Putamen (tissue), 1 donor: Measurements from ENCODE around the gene F2RL2.
A peak's percentile ranks its signal among the peaks of the same experiment; 100 is the strongest.
"Not testable (repeated sequence)": the region's sequence is repeated elsewhere in the genome, so short reads cannot be mapped to it uniquely, and the experiment has no call there.

ENCODE experiments used
- DNase-seq: peaks from one replicate; pipeline ENCODE4 v3.0.0-alpha.2; 2016; ENCODE audit warnings: low spot score

The F2RL2 gene

DNA sequence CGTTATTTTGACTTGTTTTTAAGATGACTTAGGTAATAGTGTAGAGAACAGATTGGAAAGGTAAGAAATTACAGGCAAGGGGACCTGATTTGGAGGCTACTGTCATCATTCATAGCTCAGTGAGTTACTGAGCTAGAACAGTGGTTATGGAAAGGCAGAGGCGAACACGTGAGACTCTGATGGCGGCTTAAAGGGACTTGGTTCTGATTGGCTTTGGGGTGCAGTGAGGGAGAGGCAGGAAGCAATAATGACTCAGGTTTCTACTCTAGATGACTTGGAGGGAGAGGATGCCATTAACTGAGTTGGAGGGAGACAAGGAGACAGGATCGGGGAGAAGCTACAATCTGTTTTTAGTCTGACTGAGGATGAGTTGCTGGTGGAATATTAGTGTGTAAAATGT is 3.0 kb downstream of the F2RL2 start:
- DNase-seq = no peak

- no peak for DNase-seq
Observed at GRCh38 chr5:76617675-76618074, 5.5 kb downstream of the F2RL2 start.

GRCh38 chr5:76617229-76617628 is 6.0 kb downstream of the F2RL2 start:
- no peak for DNase-seq

DNA sequence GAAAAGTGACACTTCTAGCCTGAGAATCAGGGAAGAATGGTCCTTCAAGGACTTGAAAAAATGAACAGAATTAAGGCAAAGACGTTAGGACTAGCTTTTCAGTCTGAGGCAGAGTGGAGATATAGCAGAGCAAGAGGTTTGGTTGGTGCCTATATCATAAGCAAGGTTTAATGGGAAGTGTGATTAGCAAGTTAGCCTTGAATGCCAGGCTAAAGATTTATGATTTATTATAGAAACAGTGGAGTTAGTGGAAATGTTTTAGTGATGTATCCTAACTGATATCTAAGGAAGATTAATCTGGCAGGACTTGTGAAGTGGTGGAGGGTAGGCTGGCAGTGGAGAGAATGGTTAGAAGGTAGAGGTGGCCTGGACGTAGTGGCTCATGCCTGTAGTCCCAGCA is 7.0 kb downstream of the F2RL2 start:
- no peak for DNase-seq

DNA sequence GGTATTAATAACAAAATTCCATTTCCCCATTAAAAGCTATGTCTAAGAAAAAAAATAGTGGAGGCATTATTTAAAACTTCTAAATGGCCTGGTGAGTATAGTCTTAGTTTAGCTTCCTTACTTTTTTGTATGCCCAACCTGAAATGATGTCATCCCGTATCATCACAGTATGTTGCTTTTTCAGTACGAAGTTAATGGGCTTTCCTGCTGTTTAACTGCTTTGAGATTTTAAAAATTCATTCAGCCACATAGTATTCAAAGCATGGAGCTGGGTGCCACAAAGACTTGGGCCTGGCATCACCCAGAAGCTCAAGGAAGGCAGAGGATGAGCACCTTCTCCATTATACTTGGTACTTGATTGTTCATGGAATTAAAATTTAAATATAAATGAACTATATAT is 7.4 kb downstream of the F2RL2 start:
- no peak for DNase-seq

DNA sequence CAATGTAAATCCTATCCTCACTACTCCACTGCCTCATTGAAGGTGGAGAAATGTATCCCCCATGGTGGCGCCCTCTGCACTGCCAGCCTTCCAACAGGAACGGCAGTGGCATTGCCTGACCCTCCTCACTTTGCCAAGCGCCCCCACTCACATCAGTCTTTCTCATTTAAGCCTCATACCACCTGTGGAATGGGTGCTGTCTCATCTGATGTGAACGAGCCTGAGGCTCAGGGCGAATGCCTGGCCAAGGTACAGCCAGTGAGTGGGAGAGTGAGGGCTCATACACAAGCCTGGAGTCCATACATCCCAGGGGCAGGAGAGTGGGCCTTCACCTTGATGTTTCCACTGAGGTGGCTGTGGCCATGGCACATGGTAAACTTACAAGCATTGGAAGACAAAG is 10.3 kb downstream of the F2RL2 start:
- no peak for DNase-seq

GRCh38 chr5:76610196-76610595 is 13.0 kb downstream of the F2RL2 start:
- DNase-seq = no peak

DNA sequence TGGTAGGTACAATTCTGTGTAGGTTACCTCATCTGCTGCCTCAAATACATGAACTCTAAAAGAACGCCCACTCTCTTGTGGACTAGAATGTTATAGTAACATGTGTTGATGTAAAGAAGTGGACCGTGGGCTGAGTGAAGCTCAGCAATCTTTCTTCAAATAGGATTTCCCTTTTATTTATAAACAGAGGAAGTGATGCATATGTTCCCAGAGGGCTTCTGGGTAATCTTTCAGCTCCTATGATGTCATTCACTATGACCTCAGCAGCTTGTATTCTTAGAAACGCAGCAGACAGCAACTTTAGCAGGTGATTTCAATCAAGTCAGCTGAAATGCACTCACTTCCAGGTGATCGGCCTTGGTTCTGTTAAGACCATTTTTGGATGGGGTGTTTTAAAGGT is 14.4 kb downstream of the F2RL2 start:
- no peak for DNase-seq

DNA sequence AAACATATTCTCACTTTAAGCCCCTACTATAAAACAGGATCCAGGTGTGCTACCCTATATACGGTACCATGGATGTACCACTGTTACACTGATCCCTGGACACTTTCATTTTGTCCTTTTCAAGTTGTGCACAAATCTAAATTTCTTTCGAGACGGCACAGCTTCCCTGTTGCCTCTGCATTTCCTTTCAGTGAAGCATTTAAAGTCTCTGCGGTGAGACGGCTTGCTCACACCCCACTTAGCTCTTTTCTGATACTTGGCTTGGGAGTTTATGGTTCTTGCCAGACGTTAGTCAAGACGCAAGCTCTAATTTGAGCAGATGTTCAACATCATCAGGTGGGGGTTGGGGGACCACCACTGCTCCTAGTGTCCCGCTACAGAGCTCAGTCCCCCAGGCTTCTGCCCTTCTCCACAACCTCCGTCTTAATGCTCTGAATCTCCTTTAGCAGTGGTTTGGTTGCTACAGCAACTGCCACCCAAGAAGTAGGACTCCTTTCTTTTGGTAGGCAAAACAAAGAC is 15.8 kb downstream of the F2RL2 start:
- no peak for DNase-seq

GRCh38 chr5:76606701-76607100 is 16.5 kb downstream of the F2RL2 start:
- DNase-seq = no peak

- DNase-seq = no peak
Observed at GRCh38 chr5:76604838-76605237, 18.4 kb downstream of the F2RL2 start.

DNA sequence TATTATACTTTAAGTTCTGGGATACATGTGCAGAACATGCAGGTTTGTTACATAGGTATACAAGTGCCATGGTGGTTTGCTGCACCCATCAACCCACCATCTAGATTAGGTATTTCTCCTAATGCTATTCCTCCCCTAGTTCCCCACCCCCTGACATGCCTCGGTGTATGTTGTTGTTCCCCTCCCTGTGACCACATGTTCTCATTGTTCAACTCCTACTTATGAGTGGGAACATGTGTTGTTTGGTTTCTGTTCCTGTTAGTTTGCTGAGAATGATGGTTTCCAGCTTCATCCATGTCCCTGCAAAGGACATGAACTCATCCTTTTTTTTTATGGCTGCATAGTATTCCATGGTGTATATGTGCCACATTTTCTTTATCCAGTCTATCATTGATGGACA is 19.2 kb downstream of the F2RL2 start:
- not testable (repeated sequence) for DNase-seq

- DNase-seq = no peak
Observed at GRCh38 chr5:76602094-76602726, 21.0 kb downstream of the F2RL2 start.

- peak; percentile 45 for DNase-seq
Observed at GRCh38 chr5:76601470-76601869, 21.7 kb downstream of the F2RL2 start.

DNA sequence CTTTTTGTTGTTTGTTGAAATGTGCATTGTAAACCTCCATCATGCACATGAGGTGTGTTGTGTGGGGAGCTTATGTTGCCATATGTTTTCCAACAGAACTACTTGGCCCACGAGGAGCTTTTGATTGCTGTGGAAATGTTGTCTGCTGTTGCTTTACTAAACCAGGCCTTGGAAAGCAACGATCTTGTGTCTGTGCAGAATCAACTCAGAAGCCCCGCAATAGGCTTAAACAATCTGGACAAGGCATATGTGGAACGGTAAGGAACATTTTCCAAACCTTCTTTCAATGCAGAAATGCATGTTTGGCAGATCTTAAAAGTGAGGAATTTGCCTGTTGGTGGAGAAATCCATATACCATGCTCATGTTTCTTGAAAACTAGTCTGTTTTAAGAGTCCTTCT is 22.5 kb downstream of the F2RL2 start:
- no peak for DNase-seq

GRCh38 chr5:76598531-76598930 is 24.7 kb downstream of the F2RL2 start:
- DNase-seq = no peak

DNA sequence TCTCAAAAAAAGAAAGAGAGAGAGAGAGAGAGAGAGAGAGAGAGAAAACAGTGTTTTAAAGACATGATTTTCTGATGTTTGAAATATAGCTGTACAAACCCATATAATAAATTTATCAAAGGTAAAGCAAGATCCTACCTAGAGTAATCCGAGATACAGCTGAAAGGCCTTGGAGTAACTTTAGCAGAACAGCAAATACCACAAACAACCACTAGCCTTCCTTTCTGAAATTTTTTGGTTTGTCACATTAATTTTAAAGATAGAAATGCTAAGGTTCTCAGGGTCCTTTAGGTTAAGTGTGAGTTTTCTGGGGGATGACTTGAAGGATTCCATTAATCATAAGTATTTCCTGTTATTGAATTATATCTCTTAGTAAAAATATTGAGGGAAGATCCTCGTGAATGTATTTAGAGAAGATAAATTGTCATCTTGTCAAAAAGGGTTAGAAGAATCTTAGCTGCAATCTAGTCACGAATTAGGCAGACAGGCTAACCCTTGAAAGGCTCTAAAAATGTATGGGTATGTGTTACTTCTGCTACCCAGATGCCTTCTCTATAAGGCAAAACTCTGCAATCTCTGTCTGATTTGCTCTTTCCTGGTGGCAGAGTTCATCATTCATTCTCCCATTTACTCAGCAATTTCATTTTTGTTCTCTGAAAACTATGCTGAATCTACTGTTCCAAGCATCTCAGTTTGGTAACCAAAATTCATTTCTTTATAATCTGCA is 27.3 kb downstream of the F2RL2 start:
- no peak for DNase-seq

DNA sequence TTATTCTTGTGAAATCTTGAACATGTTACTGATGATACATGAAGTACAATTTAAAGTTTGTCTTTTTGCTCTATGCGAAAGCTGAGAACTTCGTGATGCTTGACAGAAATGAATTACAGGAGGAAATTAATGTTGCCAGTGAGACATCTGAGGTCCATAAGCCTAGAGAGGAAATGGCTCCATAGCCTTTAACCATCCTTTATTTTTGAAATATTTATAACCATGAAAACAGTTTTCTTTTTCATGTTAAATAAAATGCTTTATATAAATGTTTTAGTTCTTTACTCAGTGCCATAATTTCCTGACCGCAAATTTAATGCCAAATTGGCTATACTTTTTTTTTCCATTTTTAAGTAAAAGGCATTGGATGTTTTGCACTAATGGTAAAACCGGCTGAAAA is 29.1 kb downstream of the F2RL2 start:
- DNase-seq = no peak

DNA sequence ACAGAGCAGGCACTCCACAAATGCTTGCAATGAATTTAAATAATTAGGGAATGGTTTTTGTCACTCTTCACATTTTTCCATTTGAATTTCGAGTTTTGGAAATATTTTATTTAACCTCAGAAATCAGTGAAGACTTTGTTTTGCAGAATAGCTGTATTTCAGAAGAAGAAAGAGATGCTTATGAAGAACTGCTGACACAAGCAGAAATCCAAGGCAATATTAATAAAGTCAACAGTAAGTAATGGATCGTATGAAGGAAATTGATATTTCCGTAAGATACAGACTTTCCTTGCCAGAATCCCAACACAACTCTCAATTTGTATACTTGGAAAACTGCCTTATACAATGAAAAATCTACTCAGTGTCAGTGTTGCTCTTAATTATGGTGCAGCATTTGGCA is 30.5 kb downstream of the F2RL2 start:
- no peak for DNase-seq

DNA sequence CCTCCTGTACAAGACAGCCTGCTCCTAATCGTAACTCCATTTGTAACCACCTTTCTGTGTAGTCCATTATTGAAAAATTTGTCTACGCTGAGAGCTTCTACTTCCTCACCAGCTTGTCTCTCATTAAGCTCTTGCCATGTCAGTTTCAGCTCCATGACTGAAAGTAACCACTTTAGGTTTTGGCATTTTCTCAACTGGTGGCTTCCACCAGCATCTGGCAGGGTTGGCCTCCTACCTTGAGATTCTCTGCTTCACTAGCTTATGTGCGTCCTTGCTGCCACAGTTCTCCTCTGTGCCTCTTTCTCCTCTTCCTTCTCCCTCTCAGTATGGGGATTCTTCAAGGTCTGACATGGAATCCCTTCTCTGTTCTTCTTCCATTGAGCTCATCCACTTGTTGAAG is 31.8 kb downstream of the F2RL2 start:
- no peak for DNase-seq

DNA sequence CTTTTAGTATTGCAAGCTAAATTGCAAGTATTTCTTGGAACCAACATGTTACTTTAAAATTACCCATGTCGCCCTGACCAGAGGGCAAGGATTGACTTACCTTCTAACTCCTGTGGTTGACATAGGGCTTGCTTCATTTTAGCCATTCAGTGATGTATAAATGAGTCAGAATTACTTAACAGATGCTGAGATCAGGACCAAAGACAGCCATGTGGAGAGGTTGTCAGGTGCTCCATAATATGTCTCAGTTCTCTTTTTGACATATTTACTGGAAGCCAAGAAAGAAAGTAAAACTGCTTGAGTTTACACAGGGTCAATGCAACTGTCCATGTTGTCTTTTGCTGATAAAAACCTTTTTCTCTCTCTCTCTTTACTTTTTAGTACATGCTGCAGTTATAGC is 33.2 kb downstream of the F2RL2 start:
- no peak for DNase-seq

DNA sequence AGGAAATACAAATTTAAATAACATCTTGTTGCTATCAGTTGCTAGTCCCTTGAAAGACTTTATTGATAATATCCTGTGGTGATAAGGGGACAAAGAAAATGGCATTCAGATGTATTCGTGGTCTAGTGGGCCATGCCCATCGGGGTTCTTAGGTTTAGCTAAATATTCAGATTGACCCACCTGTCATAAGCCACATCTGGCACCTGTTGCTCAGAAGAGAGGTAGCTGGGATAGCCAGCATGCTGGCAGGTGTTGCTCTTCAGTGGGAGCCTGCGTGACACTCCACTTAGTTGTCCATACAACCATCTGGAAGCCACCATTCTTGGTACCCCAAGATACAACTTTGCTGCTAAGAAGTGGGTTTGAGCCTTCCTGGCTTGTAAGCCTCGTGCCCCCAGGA is 36.7 kb downstream of the F2RL2 start:
- DNase-seq = no peak

DNA sequence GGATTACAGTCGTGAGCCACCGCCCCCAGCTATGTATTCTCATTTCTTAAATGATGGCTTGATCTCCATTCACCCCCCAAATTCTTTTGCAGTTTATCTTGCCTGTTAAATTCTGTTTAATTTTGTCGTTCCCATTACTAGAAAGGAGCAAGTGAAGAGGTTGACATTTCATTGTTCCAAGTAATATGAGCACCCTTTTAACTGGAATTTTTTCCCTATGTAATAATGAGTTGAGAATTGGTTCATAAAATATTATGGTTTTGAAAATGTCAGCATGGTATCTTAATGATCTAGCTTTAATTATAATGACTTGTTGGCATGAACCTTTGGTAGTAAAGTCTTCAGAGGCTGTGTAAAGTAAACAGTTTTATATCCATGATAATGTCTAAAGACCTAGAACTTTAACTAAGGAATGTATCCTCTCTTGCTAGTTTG is 37.4 kb downstream of the F2RL2 start:
- no peak for DNase-seq
